ENCODE data around the gene ANKRD63. TPM values are rescaled to one million over a fixed set of nuclear protein-coding genes. Genes with fewer than 3 reads are reported as not detected.

ANKRD63 gene
- total and polyA plus RNA-seq, 10 of the 15 experiments (the other 5 are each of a cell fraction or from before 2014, with no cell fraction given), result not detected

- no peak overlapping the region for H3K27ac ChIP-seq (ENCODE audit: control insufficient read depth, insufficient read depth)
- 30% methylated on average over 4 of the region's 4 CpGs for WGBS (ENCODE audit: insufficient coverage, insufficient replicate concordance, low lambda C conversion rate, missing lambda C conversion rate)
- SMC1A ChIA-PET (ENCODE audit: uncharacterized antibody, unreplicated experiment), result interaction anchor here (7.6 to 10.0 kb wide), 2 partner anchors 22 to 36 kb away, joined by 42 to 83 read pairs; no protein-coding TSS in a partner anchor
Measured at GRCh38 chr15:40314723-40315276, 31.9 kb upstream of the ANKRD63 start.

More at GRCh38 chr15:40314723-40315276, 31.9 kb upstream of the ANKRD63 start:
- ChIA-PET RAD21 (ENCODE audit: unreplicated experiment) (interaction anchor here (1.9 kb wide), 1 partner anchor 36 kb away, joined by 4 read pairs; no protein-coding TSS in a partner anchor), POLR2A (interaction anchor here (1.6 kb wide), 1 partner anchor 36 kb away, joined by 5 read pairs; no protein-coding TSS in a partner anchor), CTCF (interaction anchor here (0.6 to 17.6 kb wide), 8 partner anchors 8 to 719 kb away, joined by 3 to 336 read pairs (median 4); partner anchors contain the start of genes CCDC9B and INAFM2)
- BruUV-seq (replicated peaks), result no TSS peak
- intact Hi-C loops (cut with micrococcal nuclease; ENCODE audit: unreplicated experiment) (no loop called here), in situ Hi-C loops (cut with MboI) (loop anchor here (5.0 kb wide), 1 partner anchor 37 kb away; no protein-coding TSS in a partner anchor)
- Histone ChIP-seq H3K9me3 (replicated peaks; ENCODE audit: control insufficient read depth, insufficient read depth, low read length) (no peaks in the 10 kb centered on the region), H4K20me1 (ENCODE audit: control insufficient read depth, insufficient read depth) (no peaks in the 10 kb centered on the region), H3K27me3 (replicated peaks in 1 of 2; ENCODE audit: control insufficient read depth in 2 of 2, insufficient read depth in 2 of 2, low read length in 1 of 2) (peaks cover 0 to 3% of the 10 kb centered on the region in 2 experiments; a peak in 2 of 4 replicates), H3K4me3 (no peak overlapping the region), H2AFZ (ENCODE audit: control insufficient read depth, low read depth, low read length) (no peak overlapping the region), H3K4me2 (ENCODE audit: control insufficient read depth, insufficient read depth) (no peak overlapping the region), H3K9ac (ENCODE audit: control insufficient read depth, insufficient read depth, low read length) (no peak overlapping the region), H3K79me2 (ENCODE audit: control insufficient read depth, insufficient read depth, low read length) (no peaks in the 10 kb centered on the region), H3K36me3 (ENCODE audit: control insufficient read depth in 2 of 2, insufficient read depth in 2 of 2, low read length in 1 of 2) (no peaks in the 10 kb centered on the region), H3K4me1 (ENCODE audit: control insufficient read depth, insufficient read depth, low read length) (0 out of 2 replicates have a peak, but pooled peaks cover 5% of the 10 kb centered on the region)
- ATAC-seq (no peak), DNase-seq (ENCODE audit: low read depth, low spot score) (no peak), FAIRE-seq (no peak)
- TF ChIP-seq BCLAF1 (IDR thresholded peaks at IDR 0.05) (no peak), MEF2A (IDR thresholded peaks at IDR 0.05; ENCODE audit: insufficient read depth, low read depth, low read length) (no peak), SIX5 (IDR thresholded peaks at IDR 0.05; ENCODE audit: low read depth, low read length, severe bottlenecking) (no peak), DPF2 (IDR thresholded peaks at IDR 0.05) (no peak), CHD2 (IDR thresholded peaks at IDR 0.05; ENCODE audit: borderline replicate concordance, low read depth, low read length) (no peak), SMC3 (IDR thresholded peaks at IDR 0.05; ENCODE audit: borderline replicate concordance, low read length) (no peak)

Data from GM12878 (cell line).